GM12865 (cell line): ENCODE results near the gene NAGPA.

Experiments used
- DNase-seq: peaks from one replicate; pipeline ENCODE4 v3.0.0; 2010; ENCODE audit warnings: low read depth
- H3K4me3 ChIP-seq: 2 replicates; pipeline ENCODE4 v1.5.1; 2011; ENCODE audit warnings: mild to moderate bottlenecking, low read depth, low read length, control low read depth
- CTCF ChIP-seq: IDR thresholded peaks from 2 replicates; pipeline ENCODE4 v1.5.1; 2011; ENCODE audit warnings: low read length, control low read depth, low read depth, inconsistent platforms; ENCODE audit not compliant: insufficient read depth; ENCODE audit errors: missing control alignments

The NAGPA gene

GRCh38 chr16:5027575-5028235, 6.0 kb downstream of the NAGPA start:
- H3K4me3 ChIP-seq = no peak overlapping the region
- no peak for DNase-seq
- no peak for TF ChIP-seq CTCF

GRCh38 chr16:5027086-5027485, 6.6 kb downstream of the NAGPA start:
- no peak overlapping the region for H3K4me3 ChIP-seq
- TF ChIP-seq CTCF = no peak
- no peak for DNase-seq

- no peak for DNase-seq
- TF ChIP-seq CTCF = no peak
- no peak overlapping the region for H3K4me3 ChIP-seq
These were observed 7.1 kb downstream of the NAGPA start for GRCh38 chr16:5026664-5027063.

- DNase-seq = peak; percentile 41
- H3K4me3 ChIP-seq = no peak overlapping the region
These were observed 8.5 kb downstream of the NAGPA start for GRCh38 chr16:5025171-5025632.

GRCh38 chr16:5024632-5025031, 9.1 kb downstream of the NAGPA start:
- TF ChIP-seq CTCF = no peak
- H3K4me3 ChIP-seq = no peak overlapping the region
- peak; percentile 30 for DNase-seq

More at GRCh38 chr16:5025171-5025632, 8.5 kb downstream of the NAGPA start:
- peak; percentile 25 for TF ChIP-seq CTCF

- no peak overlapping the region for H3K4me3 ChIP-seq
- DNase-seq = no peak
- TF ChIP-seq CTCF = no peak
These were observed 11.2 kb downstream of the NAGPA start for GRCh38 chr16:5022521-5022920.

- H3K4me3 ChIP-seq = no peak overlapping the region
- no peak for DNase-seq
- no peak for TF ChIP-seq CTCF
These were observed 13.2 kb downstream of the NAGPA start for GRCh38 chr16:5020551-5020950.
